ENCODE results near the gene DMAC1.

DNA sequence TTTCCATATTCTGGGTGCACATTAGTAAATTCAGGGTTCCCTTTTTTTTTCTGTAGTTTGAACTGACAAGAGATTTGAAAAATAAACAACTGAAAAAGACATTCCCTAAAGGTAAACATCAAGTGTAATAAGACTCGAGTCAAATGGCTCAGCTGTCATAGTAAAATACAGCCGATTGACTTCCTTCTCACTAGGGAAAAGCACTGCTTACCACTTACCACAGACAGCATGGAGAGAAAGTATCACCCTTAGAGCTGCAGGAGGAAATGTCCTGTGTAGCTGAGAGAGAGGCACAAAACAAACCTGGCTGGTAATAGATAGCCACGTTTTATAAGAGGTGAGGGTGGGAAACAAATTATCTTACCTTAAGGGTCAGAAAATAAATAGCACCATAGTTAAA lies 12.1 kb upstream of the DMAC1 start:
- no peak for TF ChIP-seq ZNF274 (IDR thresholded peaks at IDR 0.05; ENCODE audit: low read depth, low read length)
- TF ChIP-seq YY1 (IDR thresholded peaks at IDR 0.05; ENCODE audit: insufficient read depth, insufficient read length) = no peak
- no peak for TF ChIP-seq SUZ12 (IDR thresholded peaks at IDR 0.05; ENCODE audit: extremely low read depth, insufficient read depth, insufficient read length)

Data from NT2/D1 (cell line).